GM18508 (cell line): Measurements from ENCODE around the gene TTC39A.

Experiments used
- ATAC-seq: cut with Tn5 transposase; IDR thresholded peaks from one replicate; pipeline ENCODE4 v1.9.1; 2021; ENCODE audit warnings: moderate number of reproducible peaks; ENCODE audit not compliant: insufficient read depth, unreplicated experiment

Gene TTC39A

GRCh38 chr1:51330331-51331201 lies at the start of gene TTC39A:
Gene TTC39A (minus strand): TSS chr1:51330562. CDS start chr1:51330477, 85 bp downstream.
- ATAC-seq: no peak

DNA sequence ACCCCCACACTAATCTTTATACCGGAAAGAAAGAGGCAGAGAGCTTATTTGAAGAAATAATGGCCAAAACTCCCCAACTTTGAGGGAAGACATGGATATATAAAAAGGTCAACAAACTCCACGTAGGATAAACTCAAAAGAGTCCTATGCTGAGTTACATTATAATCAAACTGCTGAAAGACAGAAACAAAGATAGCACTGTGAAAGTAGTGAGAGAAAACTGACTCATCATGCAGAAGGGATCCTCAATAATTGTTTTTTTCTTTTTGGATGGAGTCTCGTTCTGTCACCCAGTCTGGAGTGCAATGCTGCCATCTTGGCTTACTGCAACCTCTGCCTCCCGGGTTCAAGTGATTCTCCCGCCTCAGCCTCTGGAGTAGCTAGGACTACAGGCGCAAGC lies 48.5 kb upstream of the TTC39A start:
- ATAC-seq: no peak

GRCh38 chr1:51373898-51374297 lies 43.5 kb upstream of the TTC39A start:
- no peak for ATAC-seq

GRCh38 chr1:51372561-51372960 lies 42.2 kb upstream of the TTC39A start:
- ATAC-seq: no peak

GRCh38 chr1:51369171-51369570 lies 38.8 kb upstream of the TTC39A start:
- ATAC-seq: no peak

- no peak for ATAC-seq
These were observed 35.4 kb upstream of the TTC39A start for GRCh38 chr1:51365774-51366173.

DNA sequence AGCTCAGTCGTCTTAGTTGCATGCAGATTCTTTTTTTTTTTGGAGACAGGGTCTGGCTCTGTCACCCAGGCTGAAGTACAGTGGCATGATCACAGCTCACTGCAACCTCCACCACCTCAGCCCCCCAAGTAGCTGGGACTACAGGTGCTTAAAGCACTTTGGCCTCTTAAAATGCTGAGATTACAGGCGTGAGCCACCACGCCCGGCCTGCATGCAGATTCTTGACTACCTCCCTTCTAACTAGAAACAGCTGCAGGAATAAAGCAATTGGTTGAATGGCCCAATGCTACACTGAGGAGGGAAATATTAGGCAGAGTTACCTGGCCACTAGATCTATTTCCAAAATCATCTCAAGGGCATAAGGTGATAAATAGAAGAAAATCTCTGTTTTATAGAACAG lies 29.5 kb upstream of the TTC39A start:
- no peak for ATAC-seq

DNA sequence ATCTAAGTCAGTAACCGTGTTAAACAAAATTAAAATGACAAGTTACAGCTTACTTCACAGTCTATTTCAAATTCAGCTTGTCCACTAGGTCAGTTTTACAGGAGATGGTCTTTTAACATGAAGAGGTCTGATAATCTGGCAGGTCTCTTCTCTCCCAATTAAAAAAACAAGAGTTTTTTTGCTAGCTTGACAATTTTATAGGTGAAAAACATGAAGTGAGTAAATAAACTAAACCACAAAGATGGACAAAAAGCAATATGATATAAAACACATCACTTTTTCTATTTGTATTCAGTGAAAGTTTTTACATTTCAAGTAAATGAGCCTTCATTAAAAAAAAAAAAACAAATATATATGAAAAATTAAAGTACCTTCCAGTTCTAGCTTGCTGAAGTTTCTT lies 25.0 kb upstream of the TTC39A start:
- no peak for ATAC-seq

DNA sequence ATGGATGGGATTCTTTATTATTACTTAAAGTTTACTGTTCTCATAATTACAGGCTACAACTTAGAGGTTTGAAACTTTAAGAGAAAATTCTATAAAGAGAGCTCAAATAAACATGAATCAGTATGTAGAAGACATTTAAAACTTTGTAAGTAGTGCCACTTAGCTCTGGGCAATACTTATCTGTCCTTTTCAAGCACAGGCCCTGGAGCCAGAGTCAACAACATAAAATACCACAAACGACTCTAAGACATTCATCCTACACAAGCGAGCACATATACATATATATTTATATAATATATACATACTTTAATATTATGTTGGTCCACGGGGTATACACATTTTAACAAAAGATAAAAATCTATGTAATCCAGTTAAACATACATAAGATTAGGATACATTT lies 24.1 kb upstream of the TTC39A start:
- no peak for ATAC-seq

DNA sequence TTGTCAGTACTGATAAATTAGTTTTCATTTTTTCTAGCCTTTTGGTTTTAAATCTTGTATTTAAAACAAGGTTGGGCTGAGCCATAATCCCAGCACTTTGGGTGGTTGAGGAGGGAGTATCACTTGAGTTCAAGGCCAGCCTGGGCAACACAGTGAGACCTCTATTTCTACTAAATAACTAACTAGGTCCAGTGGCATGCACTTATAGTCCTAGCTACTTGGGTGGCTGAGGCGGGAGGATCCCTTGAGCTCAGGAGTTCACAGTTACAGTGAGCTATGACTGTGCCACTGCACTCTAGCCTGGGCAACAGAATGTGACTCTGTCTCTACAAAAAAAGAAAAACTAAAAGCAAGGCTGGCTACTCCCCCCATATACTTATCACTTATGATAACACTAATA lies 21.5 kb upstream of the TTC39A start:
- ATAC-seq: no peak

DNA sequence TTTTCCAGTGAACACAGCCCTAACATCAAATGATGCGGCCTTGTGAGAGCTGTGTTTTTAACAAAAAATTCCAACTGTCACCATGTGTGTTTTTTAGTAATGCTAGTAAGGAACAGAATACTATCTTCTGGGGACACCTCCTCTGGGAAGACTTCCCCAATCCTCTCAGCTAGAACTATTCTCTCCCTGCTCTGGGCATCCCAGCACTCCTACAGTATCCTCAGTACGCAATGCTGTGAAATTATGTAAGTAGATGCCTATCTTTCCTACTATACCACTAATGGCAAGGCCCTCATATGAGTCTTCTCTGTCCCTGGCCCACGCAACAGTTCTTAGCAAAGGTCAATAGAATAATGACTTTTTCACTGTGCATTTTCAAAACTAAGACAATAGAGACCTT lies 19.5 kb upstream of the TTC39A start:
- ATAC-seq: no peak

DNA sequence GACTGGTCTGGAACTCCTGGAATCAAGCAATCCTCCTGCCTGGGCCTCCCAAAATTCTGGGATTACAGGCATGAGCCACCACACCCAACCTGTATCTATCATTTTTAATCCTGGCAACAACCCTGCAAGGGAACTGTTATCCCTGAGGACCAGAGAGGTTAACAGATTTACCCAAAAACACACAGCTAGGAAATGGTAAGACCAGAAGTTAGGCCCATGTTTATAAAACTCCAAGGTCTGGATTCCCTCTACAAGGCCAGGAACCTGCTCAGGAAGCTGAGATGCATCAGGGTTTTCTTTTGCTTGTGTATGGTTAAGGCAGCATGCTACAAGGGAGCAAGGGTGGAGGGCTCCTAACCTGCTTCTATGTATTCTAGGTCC lies 17.8 kb upstream of the TTC39A start:
- no peak for ATAC-seq

- no peak for ATAC-seq
These were observed 17.2 kb upstream of the TTC39A start for GRCh38 chr1:51347398-51348146.

GRCh38 chr1:51346086-51346942 lies 16.0 kb upstream of the TTC39A start:
- no peak for ATAC-seq

DNA sequence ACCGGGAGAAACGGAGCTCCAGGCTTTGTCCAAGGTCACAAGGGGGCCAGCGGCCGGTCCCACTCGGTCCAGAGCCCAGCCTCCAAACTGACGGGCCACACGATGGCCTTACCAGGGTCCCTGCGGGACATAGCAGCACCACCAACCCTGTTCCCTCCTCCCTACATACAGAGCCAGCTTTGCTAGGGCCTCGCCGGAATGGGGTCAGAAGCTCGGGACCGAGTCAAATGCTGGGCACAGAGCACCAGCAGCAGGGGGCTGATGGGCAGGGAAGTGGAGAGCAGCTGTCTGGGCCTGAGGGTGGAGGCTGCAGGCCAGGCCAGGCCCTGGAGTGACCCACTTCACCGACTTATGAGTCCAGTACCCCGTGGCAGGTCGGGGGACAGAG lies 14.9 kb upstream of the TTC39A start:
- ATAC-seq: no peak

GRCh38 chr1:51344602-51345299 lies 14.4 kb upstream of the TTC39A start:
- ATAC-seq: no peak

GRCh38 chr1:51344276-51344601 lies 13.9 kb upstream of the TTC39A start:
- ATAC-seq: no peak

DNA sequence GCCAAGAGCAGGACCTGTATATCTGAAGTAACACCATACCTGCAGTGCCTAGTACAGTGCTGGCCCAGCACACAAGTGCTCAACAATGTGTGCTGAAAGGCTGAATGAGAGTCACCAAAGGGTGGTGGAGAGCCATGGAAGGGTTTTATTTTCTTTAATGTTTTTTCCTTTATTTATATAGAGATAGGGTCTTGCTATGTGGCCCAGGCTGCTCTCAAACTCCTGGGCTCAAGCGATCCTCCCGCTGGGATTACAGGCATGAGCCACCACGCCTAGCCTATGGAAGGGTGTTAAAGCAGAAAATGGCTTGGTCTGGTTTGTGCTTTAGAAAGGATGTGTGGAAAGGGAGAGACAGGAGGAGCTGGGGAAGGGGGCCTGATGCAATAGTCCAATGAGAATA lies 13.3 kb upstream of the TTC39A start:
- ATAC-seq: no peak

- ATAC-seq: no peak
These were observed 12.3 kb upstream of the TTC39A start for GRCh38 chr1:51342591-51343206.
